AG10803 (cell line): Measurements from ENCODE around the gene PDXK.

ENCODE experiments used
- DNase-seq: peaks from one replicate; pipeline ENCODE4 v3.0.0; 2010; ENCODE audit warnings: low read depth
- H3K4me3 ChIP-seq: 2 replicates; pipeline ENCODE4 v1.5.1; 2011; ENCODE audit warnings: mild to moderate bottlenecking, low read length, control low read depth
- CTCF ChIP-seq: conservative IDR thresholded peaks from 2 replicates; pipeline ENCODE4 v1.5.1; 2011; ENCODE audit warnings: mild to moderate bottlenecking, low read length, control low read depth, inconsistent platforms

The PDXK gene

GRCh38 chr21:43778469-43779335 lies 59.8 kb downstream of the PDXK start:
- DNase-seq: no peak
- no peak overlapping the region for H3K4me3 ChIP-seq
- no peak for TF ChIP-seq CTCF

GRCh38 chr21:43779660-43780059 lies 60.7 kb downstream of the PDXK start:
- no peak for TF ChIP-seq CTCF
- H3K4me3 ChIP-seq: no peak overlapping the region
- no peak for DNase-seq

- H3K4me3 ChIP-seq: no peak overlapping the region
- no peak for TF ChIP-seq CTCF
- DNase-seq: no peak
Measured at GRCh38 chr21:43781846-43782245, 62.9 kb downstream of the PDXK start.

- TF ChIP-seq CTCF: no peak
- no peak overlapping the region for H3K4me3 ChIP-seq
- no peak for DNase-seq
Measured at GRCh38 chr21:43782431-43783097, 63.6 kb downstream of the PDXK start.

- TF ChIP-seq CTCF: no peak
- no peak overlapping the region for H3K4me3 ChIP-seq
- DNase-seq: no peak
Measured at GRCh38 chr21:43783098-43783700, 64.3 kb downstream of the PDXK start.

- no peak for DNase-seq
- TF ChIP-seq CTCF: no peak
- H3K4me3 ChIP-seq: no peak overlapping the region
Measured at GRCh38 chr21:43785134-43785533, 66.2 kb downstream of the PDXK start.
